ENCODE data around the gene INO80B. TPM values are rescaled to one million over a fixed set of nuclear protein-coding genes. Genes with fewer than 3 reads are reported as not detected.

Gene INO80B
- polyA plus RNA-seq, 1 donor (not counting 4 experiments of a cell fraction or from before 2014, with no cell fraction given): 18.8 TPM

- no peaks in the 10 kb centered on the region for H3K9me1 ChIP-seq (ENCODE audit: control insufficient read depth, extremely low read depth, insufficient read depth, low read length)
- FAIRE-seq: no peak
Observed at GRCh38 chr2:74499940-74500577, 45.2 kb downstream of the INO80B start.

GRCh38 chr2:74500578-74500946 is 45.7 kb downstream of the INO80B start:
- Histone ChIP-seq H3K9ac (ENCODE audit: control insufficient read depth, extremely low read depth, insufficient read depth, low read length) (no peak overlapping the region), H3K27ac (ENCODE audit: control insufficient read depth, insufficient read depth, low read length) (no peak overlapping the region), H2AFZ (ENCODE audit: control insufficient read depth, low read length) (no peak overlapping the region), H3K9me3 (ENCODE audit: control insufficient read depth, low read depth, low read length) (no peaks in the 10 kb centered on the region), H3K79me2 (ENCODE audit: control insufficient read depth, insufficient read depth, low read length) (peaks cover 3% of the 10 kb centered on the region), H3K9me1 (ENCODE audit: control insufficient read depth, extremely low read depth, insufficient read depth, low read length) (no peaks in the 10 kb centered on the region), H3K36me3 (ENCODE audit: control insufficient read depth in 2 of 2, extremely low read depth in 1 of 2, insufficient read depth in 2 of 2, low read length in 2 of 2) (peaks cover 5 to 10% of the 10 kb centered on the region in 2 experiments), H3K4me2 (ENCODE audit: control insufficient read depth, extremely low read depth, insufficient read depth, low read depth, low read length) (no peak overlapping the region), H3K4me3 (ENCODE audit: control insufficient read depth in 2 of 3, extremely low read depth in 1 of 3, insufficient read depth in 2 of 3, low read depth in 1 of 3, low read length in 3 of 3) (no peak overlapping the region), H3K27me3 (ENCODE audit: control insufficient read depth, extremely low read depth, insufficient read depth, low read length) (peaks cover 41% of the 10 kb centered on the region), H3K4me1 (ENCODE audit: control insufficient read depth, extremely low read depth, insufficient read depth, low read length) (peaks cover 33% of the 10 kb centered on the region), H4K20me1 (ENCODE audit: control insufficient read depth, extremely low read depth, insufficient read depth, low read length) (no peaks in the 10 kb centered on the region)
- TF ChIP-seq, protein P1, sequence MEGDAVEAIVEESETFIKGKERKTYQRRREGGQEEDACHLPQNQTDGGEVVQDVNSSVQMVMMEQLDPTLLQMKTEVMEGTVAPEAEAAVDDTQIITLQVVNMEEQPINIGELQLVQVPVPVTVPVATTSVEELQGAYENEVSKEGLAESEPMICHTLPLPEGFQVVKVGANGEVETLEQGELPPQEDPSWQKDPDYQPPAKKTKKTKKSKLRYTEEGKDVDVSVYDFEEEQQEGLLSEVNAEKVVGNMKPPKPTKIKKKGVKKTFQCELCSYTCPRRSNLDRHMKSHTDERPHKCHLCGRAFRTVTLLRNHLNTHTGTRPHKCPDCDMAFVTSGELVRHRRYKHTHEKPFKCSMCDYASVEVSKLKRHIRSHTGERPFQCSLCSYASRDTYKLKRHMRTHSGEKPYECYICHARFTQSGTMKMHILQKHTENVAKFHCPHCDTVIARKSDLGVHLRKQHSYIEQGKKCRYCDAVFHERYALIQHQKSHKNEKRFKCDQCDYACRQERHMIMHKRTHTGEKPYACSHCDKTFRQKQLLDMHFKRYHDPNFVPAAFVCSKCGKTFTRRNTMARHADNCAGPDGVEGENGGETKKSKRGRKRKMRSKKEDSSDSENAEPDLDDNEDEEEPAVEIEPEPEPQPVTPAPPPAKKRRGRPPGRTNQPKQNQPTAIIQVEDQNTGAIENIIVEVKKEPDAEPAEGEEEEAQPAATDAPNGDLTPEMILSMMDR (optimal IDR thresholded peaks at IDR 0.05 in 1 of 3, IDR thresholded peaks at IDR 0.05 in 1 of 3, conservative IDR thresholded peaks at IDR 0.05 in 1 of 3; ENCODE audit: extremely low read depth in 1 of 3, insufficient read depth in 2 of 3, low read length in 3 of 3): no peak
- no peak for DNase-seq (ENCODE audit: low read depth, low spot score)
- no peak for FAIRE-seq
- dilution Hi-C loops (cut with MboI; ENCODE audit: extremely low pct_ligation_motif_present, low sequenced_read_pairs): no loop called here

More at GRCh38 chr2:74499940-74500577, 45.2 kb downstream of the INO80B start:
- Histone ChIP-seq H3K4me3 (ENCODE audit: control insufficient read depth in 2 of 3, extremely low read depth in 1 of 3, insufficient read depth in 2 of 3, low read depth in 1 of 3, low read length in 3 of 3) (no peak overlapping the region), H3K9me3 (ENCODE audit: control insufficient read depth, low read depth, low read length) (no peaks in the 10 kb centered on the region), H3K9ac (ENCODE audit: control insufficient read depth, extremely low read depth, insufficient read depth, low read length) (no peak overlapping the region), H3K4me2 (ENCODE audit: control insufficient read depth, extremely low read depth, insufficient read depth, low read depth, low read length) (no peak overlapping the region), H4K20me1 (ENCODE audit: control insufficient read depth, extremely low read depth, insufficient read depth, low read length) (no peaks in the 10 kb centered on the region), H2AFZ (ENCODE audit: control insufficient read depth, low read length) (no peak overlapping the region), H3K4me1 (ENCODE audit: control insufficient read depth, extremely low read depth, insufficient read depth, low read length) (peaks cover 33% of the 10 kb centered on the region), H3K36me3 (ENCODE audit: control insufficient read depth in 2 of 2, extremely low read depth in 1 of 2, insufficient read depth in 2 of 2, low read length in 2 of 2) (peaks cover 3 to 5% of the 10 kb centered on the region in 2 experiments), H3K27me3 (ENCODE audit: control insufficient read depth, extremely low read depth, insufficient read depth, low read length) (peaks cover 41% of the 10 kb centered on the region), H3K79me2 (ENCODE audit: control insufficient read depth, insufficient read depth, low read length) (no peaks in the 10 kb centered on the region), H3K27ac (ENCODE audit: control insufficient read depth, insufficient read depth, low read length) (no peak overlapping the region)
- dilution Hi-C loops (cut with MboI; ENCODE audit: extremely low pct_ligation_motif_present, low sequenced_read_pairs): no loop called here
- TF ChIP-seq, protein P1 (optimal IDR thresholded peaks at IDR 0.05 in 1 of 3, IDR thresholded peaks at IDR 0.05 in 1 of 3, conservative IDR thresholded peaks at IDR 0.05 in 1 of 3; ENCODE audit: extremely low read depth in 1 of 3, insufficient read depth in 2 of 3, low read length in 3 of 3): no peak
- TF ChIP-seq EZH2 (IDR thresholded peaks at IDR 0.05; ENCODE audit: low read length): no peak
- no peak for DNase-seq (ENCODE audit: low read depth, low spot score)

All from keratinocyte (primary cell).